Measurements from ENCODE around the gene SBF2. TPM values are rescaled to one million over a fixed set of nuclear protein-coding genes. Genes with fewer than 3 reads are reported as not detected.

SBF2 gene
- total RNA-seq, 4 donors from 2014 or later: 52.8 to 87.9 (median 62.4) TPM

DNA sequence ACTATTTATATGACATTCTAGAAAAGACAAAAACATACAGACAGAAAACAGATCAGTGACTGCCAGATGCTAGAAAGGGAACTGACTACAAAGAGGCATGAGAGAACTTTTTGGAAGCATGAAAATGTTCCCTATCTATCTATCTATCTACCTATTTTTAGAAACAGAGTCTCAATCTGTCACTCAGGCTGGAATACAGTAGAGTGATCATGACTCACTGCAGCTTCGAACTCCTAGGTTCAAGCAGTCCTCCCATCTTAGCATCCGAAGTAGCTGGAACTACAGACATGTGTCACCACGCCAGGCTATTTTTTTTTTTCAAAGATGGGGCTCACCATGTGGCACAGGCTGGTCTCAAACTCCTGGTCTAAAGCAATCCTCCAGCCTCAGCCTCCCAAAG, 6.9 kb downstream of the SBF2 start:
- H3K4me3 ChIP-seq: no peak overlapping the region
- no peaks in the 10 kb centered on the region for H3K9me3 ChIP-seq
- H3K36me3 ChIP-seq: peaks cover 0 to 5% of the 10 kb centered on the region in 2 donors
- H3K27ac ChIP-seq: no peak overlapping the region
- H3K4me1 ChIP-seq: peaks cover 0 to 68% (median 4%) of the 10 kb centered on the region in 3 donors
- WGBS, 2 donors (ENCODE audit: low coverage in 1 of 2): 78 to 88% methylated on average over 2 to 3 of the region's 3 CpGs
- TF ChIP-seq POLR2AphosphoS5 (IDR thresholded peaks at IDR 0.05) (no peak), POLR2A (IDR thresholded peaks at IDR 0.05) (no peak), EP300 (IDR thresholded peaks at IDR 0.05) (no peak)
- TF ChIP-seq, protein P1, sequence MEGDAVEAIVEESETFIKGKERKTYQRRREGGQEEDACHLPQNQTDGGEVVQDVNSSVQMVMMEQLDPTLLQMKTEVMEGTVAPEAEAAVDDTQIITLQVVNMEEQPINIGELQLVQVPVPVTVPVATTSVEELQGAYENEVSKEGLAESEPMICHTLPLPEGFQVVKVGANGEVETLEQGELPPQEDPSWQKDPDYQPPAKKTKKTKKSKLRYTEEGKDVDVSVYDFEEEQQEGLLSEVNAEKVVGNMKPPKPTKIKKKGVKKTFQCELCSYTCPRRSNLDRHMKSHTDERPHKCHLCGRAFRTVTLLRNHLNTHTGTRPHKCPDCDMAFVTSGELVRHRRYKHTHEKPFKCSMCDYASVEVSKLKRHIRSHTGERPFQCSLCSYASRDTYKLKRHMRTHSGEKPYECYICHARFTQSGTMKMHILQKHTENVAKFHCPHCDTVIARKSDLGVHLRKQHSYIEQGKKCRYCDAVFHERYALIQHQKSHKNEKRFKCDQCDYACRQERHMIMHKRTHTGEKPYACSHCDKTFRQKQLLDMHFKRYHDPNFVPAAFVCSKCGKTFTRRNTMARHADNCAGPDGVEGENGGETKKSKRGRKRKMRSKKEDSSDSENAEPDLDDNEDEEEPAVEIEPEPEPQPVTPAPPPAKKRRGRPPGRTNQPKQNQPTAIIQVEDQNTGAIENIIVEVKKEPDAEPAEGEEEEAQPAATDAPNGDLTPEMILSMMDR (IDR thresholded peaks at IDR 0.05): no peak
- H3K27me3 ChIP-seq: no peaks in the 10 kb centered on the region
- ATAC-seq: no peak

DNA sequence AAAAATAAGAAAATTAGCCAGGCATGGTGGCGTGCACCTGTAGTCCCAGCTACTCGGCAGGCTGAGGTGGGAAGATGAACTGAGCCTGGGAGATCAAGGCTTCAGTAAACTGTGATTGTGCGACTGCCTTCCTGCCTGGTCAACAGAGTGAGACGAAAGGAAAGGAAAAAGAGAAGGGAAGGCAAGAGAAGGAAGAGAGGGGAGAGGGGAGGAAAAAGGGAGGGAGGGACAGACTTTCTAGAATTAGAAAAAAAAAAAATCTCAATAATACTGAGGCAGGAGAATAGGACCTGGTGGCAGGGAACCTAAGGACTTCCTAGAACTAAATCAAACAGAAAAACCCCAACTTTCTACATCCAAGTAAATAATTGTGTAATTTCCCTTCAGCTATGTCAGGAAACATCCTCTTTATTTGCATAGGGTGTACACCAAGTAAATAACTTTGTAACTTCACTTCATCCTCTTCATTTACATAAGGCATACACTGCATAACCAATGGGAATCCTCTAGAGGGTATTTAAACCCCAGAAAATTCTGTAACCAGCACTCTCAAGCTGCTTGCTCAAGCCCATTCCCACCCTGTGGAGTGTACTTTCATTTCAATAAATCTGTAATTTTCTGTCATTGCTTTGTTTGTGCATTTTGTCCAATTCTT, 8.7 kb downstream of the SBF2 start:
- no peaks in the 10 kb centered on the region for H3K27me3 ChIP-seq
- H3K36me3 ChIP-seq: peaks cover 0 to 5% of the 10 kb centered on the region in 2 donors
- no peaks in the 10 kb centered on the region for H3K9me3 ChIP-seq
- H3K27ac ChIP-seq: no peak overlapping the region
- WGBS, 2 donors (ENCODE audit: low coverage in 1 of 2): 93% methylated on average over 2 of the region's 4 CpGs; no CpG with 5 or more reads in 1 of the 2 donors
- no peak overlapping the region for H3K4me3 ChIP-seq
- peaks cover 0 to 53% (median 4%) of the 10 kb centered on the region in 3 donors for H3K4me1 ChIP-seq
- no peak for ATAC-seq
- no peak for TF ChIP-seq POLR2AphosphoS5 (IDR thresholded peaks at IDR 0.05)
- no peak for TF ChIP-seq POLR2A (IDR thresholded peaks at IDR 0.05)
- no peak for TF ChIP-seq EP300 (IDR thresholded peaks at IDR 0.05)
- TF ChIP-seq, protein P1 (IDR thresholded peaks at IDR 0.05): no peak

DNA sequence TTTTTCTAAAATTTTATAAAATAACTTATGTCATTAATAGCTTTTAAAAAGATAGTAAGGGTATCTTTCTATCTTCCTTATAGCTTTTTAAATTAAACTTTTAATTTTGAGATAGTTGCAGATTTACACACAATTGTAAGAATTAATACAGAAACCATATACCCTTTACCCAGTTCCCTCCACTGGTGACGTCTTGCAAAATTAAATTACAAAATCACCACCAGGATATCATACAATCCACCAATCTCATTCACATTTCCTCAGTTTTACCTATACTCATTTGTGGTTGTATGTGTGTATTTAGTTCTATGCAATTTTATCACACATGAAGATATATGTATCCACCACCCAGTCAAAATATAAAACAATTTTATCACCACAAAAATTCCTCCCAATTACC, 10.0 kb downstream of the SBF2 start:
- ATAC-seq: no peak
- no peaks in the 10 kb centered on the region for H3K9me3 ChIP-seq
- H3K27me3 ChIP-seq: no peaks in the 10 kb centered on the region
- no peak for TF ChIP-seq EP300 (IDR thresholded peaks at IDR 0.05)
- TF ChIP-seq POLR2AphosphoS5 (IDR thresholded peaks at IDR 0.05): no peak
- TF ChIP-seq POLR2A (IDR thresholded peaks at IDR 0.05): no peak
- TF ChIP-seq, protein P1 (IDR thresholded peaks at IDR 0.05): no peak
- WGBS, 2 donors (ENCODE audit: low coverage in 1 of 2): 67 to 81% methylated on average over 1 of the region's 1 CpG
- peaks cover 0 to 40% (median 0%) of the 10 kb centered on the region in 3 donors for H3K4me1 ChIP-seq
- H3K27ac ChIP-seq: no peak overlapping the region
- H3K4me3 ChIP-seq: no peak overlapping the region
- H3K36me3 ChIP-seq: peaks cover 0 to 5% of the 10 kb centered on the region in 2 donors

DNA sequence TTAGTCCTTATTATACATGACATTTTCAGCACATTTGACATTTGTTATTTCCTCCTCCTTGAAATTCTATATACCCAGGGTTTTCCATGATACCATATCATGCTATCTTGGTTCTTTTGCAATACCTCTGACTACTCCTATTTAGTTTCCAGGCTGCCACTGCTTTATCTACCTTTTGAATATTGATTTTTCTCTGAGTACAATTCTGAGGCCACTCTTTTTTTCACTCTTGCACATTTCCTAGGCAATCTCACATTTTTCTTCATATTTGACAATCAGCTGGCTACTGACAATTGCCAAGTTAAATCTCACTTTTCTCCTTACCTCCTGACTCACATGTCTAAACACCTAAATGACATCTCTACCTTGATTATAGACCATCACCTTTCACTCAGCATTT, 11.9 kb downstream of the SBF2 start:
- Histone ChIP-seq H3K36me3 (no peaks in the 10 kb centered on the region), H3K27ac (no peak overlapping the region), H3K4me3 (no peak overlapping the region), H3K9me3 (no peaks in the 10 kb centered on the region), H3K4me1 (peaks cover 0 to 37% (median 3%) of the 10 kb centered on the region in 3 donors), H3K27me3 (no peaks in the 10 kb centered on the region)
- no peak for TF ChIP-seq EP300 (IDR thresholded peaks at IDR 0.05)
- no peak for ATAC-seq

DNA sequence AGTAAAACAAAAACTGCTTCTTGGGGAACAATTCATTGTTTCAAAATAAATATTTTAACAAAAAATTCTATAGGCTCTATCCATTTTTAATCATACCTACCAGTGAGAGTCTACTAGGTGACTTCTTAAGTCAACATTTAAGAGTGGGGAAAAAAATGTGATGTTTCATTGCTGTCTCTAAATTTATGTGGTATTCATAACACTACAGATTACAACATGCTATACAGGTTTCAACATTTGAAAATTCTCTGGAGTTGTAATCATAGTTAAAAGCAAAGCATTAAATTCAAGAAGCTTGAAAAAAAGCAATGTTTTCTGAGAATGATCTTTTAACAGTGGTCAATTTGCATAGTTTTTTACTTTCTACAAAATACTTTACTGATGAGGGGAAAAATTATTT, 18.3 kb downstream of the SBF2 start:
- TF ChIP-seq POLR2A (IDR thresholded peaks at IDR 0.05) (no peak), POLR2AphosphoS5 (IDR thresholded peaks at IDR 0.05) (no peak), EP300 (IDR thresholded peaks at IDR 0.05) (no peak)
- TF ChIP-seq, protein P1 (IDR thresholded peaks at IDR 0.05): no peak
- no peaks in the 10 kb centered on the region for H3K9me3 ChIP-seq
- H3K27me3 ChIP-seq: no peaks in the 10 kb centered on the region
- H3K4me1 ChIP-seq: peaks cover 5 to 36% (median 7%) of the 10 kb centered on the region in 3 donors
- no peak overlapping the region for H3K4me3 ChIP-seq
- H3K36me3 ChIP-seq: no peaks in the 10 kb centered on the region
- no peak overlapping the region for H3K27ac ChIP-seq
- ATAC-seq: no peak

All from gastroesophageal sphincter (tissue), 4 donors.